GM12878 (cell line): ENCODE measurements around the gene FREM3. TPM values are rescaled to one million over a fixed set of nuclear protein-coding genes. Genes with fewer than 3 reads are reported as not detected.

Source experiments
- ATAC-seq: fragments of 200-7000 bp; cut with Tn5 transposase; 3 replicates; pipeline ENCODE4 v1.9.1; 2020; ENCODE audit warnings: mild to moderate bottlenecking, moderate library complexity
- BruUV-seq: library from RNA; stranded (reverse); fragments of 400-500 nt; replicated peaks from 2 replicates; lab custom pipeline; 2021; lab: Mats Ljungman, UMichigan
- CTCF ChIA-PET: fragments of 300-600 bp; sonication (Branson Sonifier 250); formaldehyde crosslinking; extraction: SDS; loops from one replicate; lab custom pipeline; 2021; ENCODE audit warnings: inconsistent platforms; lab: Yijun Ruan, JAX
- POLR2A ChIA-PET: fragments of 350-600 bp; formaldehyde crosslinking; extraction: SDS; loops from one replicate; lab custom pipeline; 2021; ENCODE audit warnings: inconsistent platforms; lab: Charles Lee
- RAD21 ChIA-PET: fragments of 300-600 bp; sonication (Branson Sonifier 250); formaldehyde crosslinking; loops from one replicate; lab custom pipeline; 2023; ENCODE audit warnings: antibody characterized with exemption; ENCODE audit not compliant: unreplicated experiment; lab: Charles Lee
- SMC1A ChIA-PET: fragments of 300-600 bp; sonication (Branson Sonifier 250); formaldehyde crosslinking; loops from one replicate; lab custom pipeline; 2023; ENCODE audit not compliant: unreplicated experiment, uncharacterized antibody; lab: Charles Lee
- DNase-seq: peaks from one replicate; pipeline ENCODE4 v3.0.0-alpha.2; 2011; ENCODE audit warnings: low read depth, low spot score
- FAIRE-seq: peaks from 3 replicates; lab custom pipeline; 2011; peaks lifted over from hg19 to GRCh38; lab: Jason Lieb, UNC
- H2AFZ ChIP-seq: 2 replicates; pipeline ENCODE4 v1.6.0; 2011; ENCODE audit warnings: low read depth, low read length, control low read depth; ENCODE audit not compliant: control insufficient read depth
- H3K27ac ChIP-seq: 2 replicates; pipeline ENCODE4 v1.5.1; 2011; ENCODE audit warnings: control low read depth; ENCODE audit not compliant: control insufficient read depth, insufficient read depth
- H3K27me3 ChIP-seq, 2 experiments: replicated peaks in 1 of 2; 2 replicates each; pipeline versions ENCODE4 v1.6.0 to v1.6.1; 2011; ENCODE audit warnings: low read length in 1 of 2; ENCODE audit not compliant: control insufficient read depth in 2 of 2, insufficient read depth in 2 of 2
- H3K36me3 ChIP-seq, 2 experiments: 2 replicates each; pipeline ENCODE4 v1.5.1; 2011; ENCODE audit warnings: low read length in 1 of 2; ENCODE audit not compliant: control insufficient read depth in 2 of 2, insufficient read depth in 2 of 2
- H3K4me1 ChIP-seq: 2 replicates; pipeline ENCODE4 v1.6.1; 2011; ENCODE audit warnings: mild to moderate bottlenecking, low read length, moderate library complexity, mixed read lengths; ENCODE audit not compliant: control insufficient read depth, insufficient read depth
- H3K4me2 ChIP-seq: 2 replicates; pipeline ENCODE4 v1.6.0; 2011; ENCODE audit warnings: control low read depth; ENCODE audit not compliant: control insufficient read depth, insufficient read depth
- H3K4me3 ChIP-seq: fragments of 200-600 bp; sonication (generic); 2 replicates; pipeline ENCODE4 v1.5.1; 2016
- H3K79me2 ChIP-seq: 2 replicates; pipeline ENCODE4 v1.6.0; 2011; ENCODE audit warnings: low read length; ENCODE audit not compliant: control insufficient read depth, insufficient read depth
- H3K9ac ChIP-seq: 2 replicates; pipeline ENCODE4 v1.8.0; 2011; ENCODE audit warnings: low read length, control low read depth, mixed read lengths; ENCODE audit not compliant: control insufficient read depth, insufficient read depth
- H3K9me3 ChIP-seq: replicated peaks from 3 replicates; pipeline ENCODE4 v1.5.1; 2011; ENCODE audit warnings: mild to moderate bottlenecking, low read length; ENCODE audit not compliant: control insufficient read depth, insufficient read depth
- H4K20me1 ChIP-seq: 2 replicates; pipeline ENCODE4 v1.6.0; 2011; ENCODE audit not compliant: control insufficient read depth, insufficient read depth
- ATF2 ChIP-seq: IDR thresholded peaks from 2 replicates; pipeline ENCODE4 v1.6.1; 2012; ENCODE audit warnings: low read length, inconsistent platforms
- BRCA1 ChIP-seq: IDR thresholded peaks from 2 replicates; pipeline ENCODE4 v1.6.1; 2011; ENCODE audit warnings: low read depth, low read length, improper control_type of control experiment
- CHD1 ChIP-seq: IDR thresholded peaks from 2 replicates; pipeline ENCODE4 v1.6.1; 2012; ENCODE audit warnings: low read depth, low read length, improper control_type of control experiment
- CREB1 ChIP-seq: IDR thresholded peaks from 2 replicates; pipeline ENCODE4 v1.6.1; 2012; ENCODE audit warnings: low read depth, mild to moderate bottlenecking, inconsistent platforms
- CTCF ChIP-seq, 3 experiments: IDR thresholded peaks in 2 of 3; conservative IDR thresholded peaks in 1 of 3; 2 replicates each; pipeline ENCODE4 v1.5.1; 2011; ENCODE audit warnings: low read depth in 3 of 3, low read length in 3 of 3, mild to moderate bottlenecking in 3 of 3, control low read depth in 2 of 3, moderate library complexity in 2 of 3, inconsistent platforms in 1 of 3, mixed read lengths in 1 of 3; ENCODE audit not compliant: control insufficient read depth in 2 of 3, insufficient read depth in 1 of 3; ENCODE audit errors: extremely low read depth in 1 of 3
- ETV6 ChIP-seq, 2 experiments: fragments of 450-650 bp in 1 of 2; IDR thresholded peaks in 1 of 2; conservative IDR thresholded peaks in 1 of 2; 2 replicates each; pipeline ENCODE4 v1.6.1; 2014; ENCODE audit warnings: antibody characterized with exemption in 1 of 2, borderline replicate concordance in 1 of 2, low read depth in 1 of 2, mild to moderate bottlenecking in 1 of 2, moderate library complexity in 1 of 2
- IKZF2 ChIP-seq, 2 experiments: fragments of 450-650 bp; IDR thresholded peaks; 2 replicates each; pipeline ENCODE4 v1.6.1; 2017; ENCODE audit warnings: mild to moderate bottlenecking in 2 of 2, moderate library complexity in 2 of 2
- KLF5 ChIP-seq: fragments of 450-650 bp; IDR thresholded peaks from 2 replicates; pipeline ENCODE4 v1.6.1; 2014; ENCODE audit warnings: mild to moderate bottlenecking; ENCODE audit not compliant: partially characterized antibody
- NFIC ChIP-seq: IDR thresholded peaks from 2 replicates; pipeline ENCODE4 v1.6.1; 2012; ENCODE audit warnings: low read depth, mild to moderate bottlenecking, inconsistent platforms, low read length, moderate library complexity
- POLR2AphosphoS5 ChIP-seq: IDR thresholded peaks from 2 replicates; pipeline ENCODE4 v1.6.1; 2011; ENCODE audit warnings: mild to moderate bottlenecking, low read length, inconsistent platforms
- RUNX3 ChIP-seq: IDR thresholded peaks from 2 replicates; pipeline ENCODE4 v1.6.1; 2012; ENCODE audit warnings: low read length, inconsistent platforms
- SMARCA5 ChIP-seq: fragments of 450-650 bp; IDR thresholded peaks from 2 replicates; pipeline ENCODE4 v1.6.1; 2017; ENCODE audit warnings: mild to moderate bottlenecking
- SPI1 ChIP-seq: IDR thresholded peaks from 2 replicates; pipeline ENCODE4 v1.6.1; 2011; ENCODE audit warnings: low read depth, mild to moderate bottlenecking, low read length, moderate library complexity, borderline replicate concordance; ENCODE audit not compliant: insufficient read depth
- ZNF622 ChIP-seq: fragments of 450-650 bp; IDR thresholded peaks from 2 replicates; pipeline ENCODE4 v1.6.1; 2017; ENCODE audit warnings: mild to moderate bottlenecking, inconsistent platforms
- ZNF687 ChIP-seq: fragments of 450-650 bp; IDR thresholded peaks from 2 replicates; pipeline ENCODE4 v1.6.1; 2017; ENCODE audit warnings: mild to moderate bottlenecking, moderate library complexity
- WGBS: methylation state at CpG from one replicate; pipeline ENCODE4 v1.1.6; 2016; ENCODE audit warnings: low lambda C conversion rate; ENCODE audit not compliant: insufficient replicate concordance, insufficient coverage; ENCODE audit errors: missing lambda C conversion rate; 5-methylcytosine and 5-hydroxymethylcytosine counted together
- in situ Hi-C: fragments of 300-500 bp; cut with MboI; formaldehyde crosslinking; loops from 9 replicates; pipeline ENCODE4 v1.14.3; 2018; ENCODE audit warnings: mixed read lengths
- intact Hi-C: fragments of 100-400 bp; cut with micrococcal nuclease; formaldehyde crosslinking; loops from one replicate; pipeline ENCODE4 v1.14.2; 2022; ENCODE audit not compliant: unreplicated experiment
- polyA plus RNA-seq, 11 experiments: library from polyadenylated mRNA; depleted of rRNA in 4 of 11; unstranded in 6 of 11; stranded (reverse) in 5 of 11; fragments of >200 nt; fragmentation: Nextera tagmentation in 4 of 11; fragmentation: Illumina TruSeq in 1 of 11; extraction: Ambion mirVana in 4 of 11; extraction: Trizol in 1 of 11; gene quantifications; 1 replicate in 1 of 11; 2 replicates in 10 of 11; pipeline versions ENCODE4 v1.2.1 to v1.2.3, GENCODE V29; 2011 to 2016; ENCODE audit warnings: inconsistent platforms in 2 of 11, missing spikeins in 2 of 11, low read depth in 1 of 11
- total RNA-seq, 4 experiments: library from RNA; depleted of rRNA in 3 of 4; stranded (reverse); fragments of >200 nt in 3 of 4; fragmentation: Illumina TruSeq in 1 of 4; extraction: Trizol in 1 of 4; gene quantifications; 2 replicates each; pipeline versions ENCODE4 v1.2.1 to v1.2.3, GENCODE V29; 2013 to 2021

FREM3 gene
- total and polyA plus RNA-seq, 10 of the 15 experiments (the other 5 are each of a cell fraction or from before 2014, with no cell fraction given): not detected

- no peaks in the 10 kb centered on the region for H3K9me3 ChIP-seq
- intact Hi-C loops: loop anchor here (5.0 to 10.0 kb wide), 2 partner anchors 217 to 590 kb away; partner anchors contain the start of gene GYPA
- H3K4me1 ChIP-seq: peaks cover 17% of the 10 kb centered on the region
- H4K20me1 ChIP-seq: no peaks in the 10 kb centered on the region
- H3K27me3 ChIP-seq: no peaks in the 10 kb centered on the region
- ATAC-seq: peak; percentile 69
- H3K36me3 ChIP-seq: peaks cover 0 to 11% of the 10 kb centered on the region in 2 experiments; a peak in 3 of 4 replicates
- in situ Hi-C loops: loop anchor here (25.0 kb wide), 1 partner anchor 357 kb away; the partner anchor contains the start of gene GYPE
- H3K4me3 ChIP-seq: no peak overlapping the region
- no peak overlapping the region for H3K9ac ChIP-seq
- CTCF ChIA-PET: no interaction called here
- no TSS peak for BruUV-seq
- H3K79me2 ChIP-seq: no peaks in the 10 kb centered on the region
- 41% methylated on average over 4 of the region's 4 CpGs for WGBS
- POLR2A ChIA-PET: interaction anchor here (0.5 to 1.1 kb wide), 4 partner anchors 18 to 44 kb away, joined by 3 to 4 read pairs (median 4); no protein-coding TSS in a partner anchor
- RAD21 ChIA-PET: no interaction called here
- no peak overlapping the region for H2AFZ ChIP-seq
- H3K4me2 ChIP-seq: peak overlapping the region; percentile 3; the same call in 1 of the 2 replicates
- SMC1A ChIA-PET: interaction anchor here (0.9 to 1.3 kb wide), 3 partner anchors 37 to 182 kb away, joined by 3 read pairs; no protein-coding TSS in a partner anchor
- FAIRE-seq: peak; percentile 13
- H3K27ac ChIP-seq: peak overlapping the region; percentile 13; the same call in 1 of the 2 replicates
- peak; percentile 51 for DNase-seq
- TF ChIP-seq NFIC (peak; percentile 45; the same call in 1 of the 2 replicates), ZNF687 (0 out of 2 replicates have a peak, but pooled peaks have one; percentile 38), CHD1 (no peak), IKZF2 (IDR thresholded peaks at IDR 0.05) (peak; percentile 15 to 51; a peak in 3 of 4 replicates), POLR2AphosphoS5 (peak; percentile 55), ATF2 (0 out of 2 replicates have a peak, but pooled peaks have one; percentile 16), RUNX3 (peak; percentile 61), CTCF (IDR thresholded peaks at IDR 0.05 in 2 of 3, conservative IDR thresholded peaks at IDR 0.05 in 1 of 3; ENCODE audit: control insufficient read depth in 2 of 3, extremely low read depth in 1 of 3, insufficient read depth in 1 of 3, low read depth in 3 of 3, low read length in 3 of 3) (no peak), BRCA1 (no peak), SPI1 (peak; percentile 70), CREB1 (no peak), SMARCA5 (0 out of 2 replicates have a peak, but pooled peaks have one; percentile 19), ZNF622 (no peak), ETV6 (conservative IDR thresholded peaks at IDR 0.05 in 1 of 2, IDR thresholded peaks at IDR 0.05 in 1 of 2; ENCODE audit: borderline replicate concordance in 1 of 2, low read depth in 1 of 2) (peak in 1 of 2 experiments; percentile 44; a peak in 1 of 4 replicates), KLF5 (no peak)
Measured at GRCh38 chr4:143554728-143555597, 145.5 kb downstream of the FREM3 start.
